Endodermal cell (in vitro differentiated cells): ENCODE measurements around the gene APOM. TPM values are rescaled to one million over a fixed set of nuclear protein-coding genes. Genes with fewer than 3 reads are reported as not detected.

Experiments
- DNase-seq: peaks from one replicate; pipeline ENCODE4 v3.0.0-alpha.2; 2017
- H3K27ac ChIP-seq: 2 replicates; pipeline ENCODE4 v1.5.1; 2013; ENCODE audit warnings: mild to moderate bottlenecking, low read depth, low read length, moderate library complexity
- H3K27me3 ChIP-seq: 2 replicates; pipeline ENCODE4 v1.6.1; 2013; ENCODE audit warnings: mild to moderate bottlenecking, low read length, moderate library complexity; ENCODE audit not compliant: insufficient read depth, control insufficient read depth, poor library complexity, severe bottlenecking
- H3K36me3 ChIP-seq: 2 replicates; pipeline ENCODE4 v1.7.0; 2013; ENCODE audit warnings: mild to moderate bottlenecking, low read length, moderate library complexity; ENCODE audit not compliant: control insufficient read depth, insufficient read depth
- H3K4me1 ChIP-seq: one replicate; pipeline ENCODE4 v1.7.0; 2013; ENCODE audit warnings: low read length; ENCODE audit not compliant: control insufficient read depth, insufficient read depth
- H3K4me3 ChIP-seq: 2 replicates; pipeline ENCODE4 v1.5.1; 2013; ENCODE audit warnings: mild to moderate bottlenecking, low read length, moderate library complexity
- H3K9ac ChIP-seq: 2 replicates; pipeline ENCODE4 v1.6.1; 2013; ENCODE audit warnings: mild to moderate bottlenecking, low read length, moderate library complexity; ENCODE audit not compliant: poor library complexity, severe bottlenecking; ENCODE audit errors: extremely low read depth
- H3K9me3 ChIP-seq: 2 replicates; pipeline ENCODE4 v1.6.1; 2013; ENCODE audit warnings: mild to moderate bottlenecking, low read length, moderate library complexity; ENCODE audit not compliant: control insufficient read depth
- H3K27ac Mint-ChIP-seq: 2 replicates; pipeline ENCODE4 v1.8.0; 2020; ENCODE audit warnings: mixed read lengths
- H3K27me3 Mint-ChIP-seq: 2 replicates; pipeline ENCODE4 v1.8.0; 2021; ENCODE audit warnings: mild to moderate bottlenecking, mixed read lengths; ENCODE audit not compliant: insufficient read depth
- H3K36me3 Mint-ChIP-seq: 2 replicates; pipeline ENCODE4 v1.8.0; 2020; ENCODE audit warnings: low read depth, mixed read lengths
- H3K4me1 Mint-ChIP-seq: 2 replicates; pipeline ENCODE4 v1.8.0; 2020; ENCODE audit warnings: mixed read lengths
- H3K4me3 Mint-ChIP-seq: 2 replicates; pipeline ENCODE4 v1.8.0; 2020; ENCODE audit warnings: mild to moderate bottlenecking, moderate library complexity, mixed read lengths
- H3K9me3 Mint-ChIP-seq: 2 replicates; pipeline ENCODE4 v1.8.0; 2020; ENCODE audit warnings: mild to moderate bottlenecking, mixed read lengths
- CTCF ChIP-seq: fragments of 200-600 bp; sonication (generic); conservative IDR thresholded peaks from 2 replicates; pipeline ENCODE4 v1.5.0; 2021; ENCODE audit warnings: antibody characterized with exemption, mild to moderate bottlenecking
- WGBS, 2 experiments: methylation state at CpG; one replicate each; pipeline versions ENCODE4 v1.1.5 to v1.1.7; 2013; ENCODE audit warnings: missing lambda C conversion rate in 2 of 2, mixed read lengths in 1 of 2; ENCODE audit not compliant: insufficient coverage in 1 of 2, insufficient read length in 1 of 2; 5-methylcytosine and 5-hydroxymethylcytosine counted together
- total RNA-seq, 2 donors: library from RNA; stranded (reverse); fragmentation: NEBNext Ultra II Directional in 1 of 2; extraction: Animal tissue kit (Norgen Biotek cat#: 25700) in 1 of 2; gene quantifications; 2 replicates in 1 of 2; 3 replicates in 1 of 2; pipeline ENCODE4 v1.2.1, GENCODE V29; 2021

APOM gene
- total RNA-seq, 2 donors from 2014 or later, result 1.6 to 3.2 TPM

GRCh38 chr6:31615748-31616147, 39.9 kb upstream of the APOM start:
- Mint-ChIP-seq H3K27me3 (no peaks in the 10 kb centered on the region), H3K27ac (peak overlapping the region; percentile 29), H3K4me3 (no peak overlapping the region), H3K36me3 (no peaks in the 10 kb centered on the region), H3K4me1 (peaks cover 16% of the 10 kb centered on the region), H3K9me3 (no peaks in the 10 kb centered on the region)
- no peak overlapping the region for H3K4me3 ChIP-seq
- H3K4me1 ChIP-seq, result no peaks in the 10 kb centered on the region
- no peak for TF ChIP-seq CTCF
- no peak overlapping the region for H3K9ac ChIP-seq
- WGBS, 2 experiments, result 80 to 87% methylated on average over 4 to 7 of the region's 7 CpGs
- no peak for DNase-seq
- H3K36me3 ChIP-seq, result no peaks in the 10 kb centered on the region
- H3K9me3 ChIP-seq, result no peaks in the 10 kb centered on the region
- no peak overlapping the region for H3K27ac ChIP-seq
- H3K27me3 ChIP-seq, result no peaks in the 10 kb centered on the region

- H3K4me1 ChIP-seq, result no peaks in the 10 kb centered on the region
- no peaks in the 10 kb centered on the region for H3K9me3 ChIP-seq
- H3K27me3 Mint-ChIP-seq, result no peaks in the 10 kb centered on the region
- H3K4me1 Mint-ChIP-seq, result peaks cover 16% of the 10 kb centered on the region
- DNase-seq, result no peak
- H3K36me3 ChIP-seq, result peaks cover 1% of the 10 kb centered on the region
- TF ChIP-seq CTCF, result no peak
- H3K36me3 Mint-ChIP-seq, result peaks cover 6% of the 10 kb centered on the region
- H3K4me3 Mint-ChIP-seq, result no peak overlapping the region
- 90% methylated on average over 2 of the region's 2 CpGs for WGBS, 2 experiments
- H3K4me3 ChIP-seq, result no peak overlapping the region
- H3K27me3 ChIP-seq, result no peaks in the 10 kb centered on the region
- no peak overlapping the region for H3K27ac ChIP-seq
- no peak overlapping the region for H3K27ac Mint-ChIP-seq
- no peak overlapping the region for H3K9ac ChIP-seq
- H3K9me3 Mint-ChIP-seq, result no peaks in the 10 kb centered on the region
Observed at GRCh38 chr6:31617010-31617409, 38.7 kb upstream of the APOM start.

GRCh38 chr6:31619805-31620585, 35.7 kb upstream of the APOM start:
- peaks cover 35% of the 10 kb centered on the region for H3K36me3 Mint-ChIP-seq
- peak overlapping the region; percentile 82 for H3K9ac ChIP-seq
- H3K4me1 ChIP-seq, result no peaks in the 10 kb centered on the region
- peak overlapping the region; percentile 99 for H3K27ac Mint-ChIP-seq
- H3K36me3 ChIP-seq, result peaks cover 31% of the 10 kb centered on the region
- H3K9me3 Mint-ChIP-seq, result no peaks in the 10 kb centered on the region
- peak; percentile 99 for DNase-seq
- peak overlapping the region; percentile 78 for H3K4me3 ChIP-seq
- TF ChIP-seq CTCF, result no peak
- no peaks in the 10 kb centered on the region for H3K9me3 ChIP-seq
- peak overlapping the region; percentile 89 for H3K4me3 Mint-ChIP-seq
- peaks cover 22% of the 10 kb centered on the region for H3K4me1 Mint-ChIP-seq
- H3K27me3 ChIP-seq, result no peaks in the 10 kb centered on the region
- 1% methylated on average over 20 to 50 of the region's 50 CpGs for WGBS, 2 experiments
- no peaks in the 10 kb centered on the region for H3K27me3 Mint-ChIP-seq
- H3K27ac ChIP-seq, result peak overlapping the region; percentile 100
